GM12872 (cell line): ENCODE measurements around the gene PSMB1.

ENCODE experiments used
- CTCF ChIP-seq: IDR thresholded peaks from 3 replicates; pipeline ENCODE4 v1.5.1; 2011; ENCODE audit warnings: low read depth, mild to moderate bottlenecking, low read length, moderate library complexity; ENCODE audit not compliant: insufficient read depth

The PSMB1 gene

DNA sequence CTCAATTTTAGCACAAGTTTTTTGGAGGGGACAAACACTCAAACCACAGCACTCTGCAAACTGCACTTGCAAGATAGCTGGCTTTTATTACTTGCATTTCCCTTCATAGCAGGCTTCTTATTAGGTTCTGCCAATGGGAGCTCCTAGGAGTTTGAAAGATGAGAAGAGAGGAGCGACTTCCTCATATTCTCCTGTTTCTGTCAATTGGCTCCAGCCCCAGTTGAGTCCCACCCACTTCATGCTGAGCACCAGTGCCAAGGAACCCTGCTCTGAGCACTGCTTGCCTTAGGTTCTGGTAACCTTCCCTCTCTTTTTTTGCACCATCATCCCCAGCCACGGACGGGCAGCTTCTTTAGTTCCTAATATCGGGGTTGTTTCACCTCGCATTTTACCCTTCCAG lies 67.9 kb downstream of the PSMB1 start:
- no peak for TF ChIP-seq CTCF
